HepG2 (cell line): ENCODE measurements around the gene HCFC1. TPM values are rescaled to one million over a fixed set of nuclear protein-coding genes. Genes with fewer than 3 reads are reported as not detected.

Experiments
- DBP ChIP-seq: sonication (generic); formaldehyde crosslinking; IDR thresholded peaks from 2 replicates; pipeline ENCODE4 v1.4.0; 2020; ENCODE audit warnings: missing genetic modification reagents; ENCODE audit errors: not compliant biosample characterization
- FOXA1 ChIP-seq, 2 experiments: fragments of 450-650 bp in 1 of 2; sonication (generic) in 1 of 2; formaldehyde crosslinking in 1 of 2; IDR thresholded peaks; 2 replicates each; pipeline versions ENCODE4 v1.4.0 to v1.6.1; 2016 to 2020; ENCODE audit warnings: missing genetic modification reagents in 1 of 2
- FOXC1 ChIP-seq: sonication (generic); formaldehyde crosslinking; IDR thresholded peaks from 2 replicates; pipeline ENCODE4 v1.8.0; 2022; ENCODE audit warnings: mild to moderate bottlenecking, missing genetic modification reagents, borderline replicate concordance
- HMGXB4 ChIP-seq, 2 experiments: sonication (generic) in 1 of 2; formaldehyde crosslinking in 1 of 2; IDR thresholded peaks; 2 replicates each; pipeline versions ENCODE4 v1.4.0 to v1.6.1; 2018 to 2020; ENCODE audit warnings: missing genetic modification reagents in 2 of 2, borderline replicate concordance in 1 of 2, low read depth in 1 of 2, mild to moderate bottlenecking in 1 of 2, missing biosample characterization in 1 of 2
- NBN ChIP-seq: fragments of 450-650 bp; conservative IDR thresholded peaks from 2 replicates; pipeline ENCODE4 v1.6.1; 2017
- POLR2G ChIP-seq: fragments of 200-400 bp; formaldehyde crosslinking; IDR thresholded peaks from 2 replicates; pipeline ENCODE4 v1.6.1; 2018; ENCODE audit warnings: mild to moderate bottlenecking, low read depth, low read length, moderate library complexity
- RFX1 ChIP-seq: fragments of 450-650 bp; IDR thresholded peaks from 2 replicates; pipeline ENCODE4 v1.6.1; 2017
- SMAD9 ChIP-seq: sonication (generic); formaldehyde crosslinking; IDR thresholded peaks from 2 replicates; pipeline ENCODE4 v1.5.1; 2020; ENCODE audit warnings: mild to moderate bottlenecking, missing genetic modification reagents
- SRY ChIP-seq: sonication (generic); formaldehyde crosslinking; IDR thresholded peaks from 2 replicates; pipeline ENCODE4 v1.8.0; 2022; ENCODE audit warnings: mild to moderate bottlenecking, missing genetic modification reagents
- ZBTB25 ChIP-seq: IDR thresholded peaks from 2 replicates; pipeline ENCODE4 v1.6.1; 2018; ENCODE audit warnings: missing genetic modification reagents
- ZFY ChIP-seq: sonication (generic); formaldehyde crosslinking; IDR thresholded peaks from 2 replicates; pipeline ENCODE4 v1.4.0; 2020; ENCODE audit warnings: missing genetic modification reagents
- ZMAT3 ChIP-seq: sonication (generic); formaldehyde crosslinking; conservative IDR thresholded peaks from 2 replicates; pipeline ENCODE4 v1.7.0; 2021; ENCODE audit warnings: missing genetic modification reagents
- ZNF124 ChIP-seq: sonication (generic); formaldehyde crosslinking; IDR thresholded peaks from 2 replicates; pipeline ENCODE4 v1.4.0; 2020; ENCODE audit warnings: missing genetic modification reagents
- ZNF264 ChIP-seq: sonication (generic); formaldehyde crosslinking; IDR thresholded peaks from 2 replicates; pipeline ENCODE4 v1.4.0; 2020; ENCODE audit warnings: missing genetic modification reagents
- ZNF326 ChIP-seq: sonication (generic); formaldehyde crosslinking; IDR thresholded peaks from 2 replicates; pipeline ENCODE4 v1.4.0; 2020; ENCODE audit warnings: missing genetic modification reagents, borderline replicate concordance
- ZNF382 ChIP-seq: sonication (generic); formaldehyde crosslinking; IDR thresholded peaks from 2 replicates; pipeline ENCODE4 v1.5.0; 2020; ENCODE audit warnings: missing genetic modification reagents, mild to moderate bottlenecking, borderline replicate concordance
- ZNF441 ChIP-seq: sonication (generic); formaldehyde crosslinking; IDR thresholded peaks from 2 replicates; pipeline ENCODE4 v1.7.0; 2021; ENCODE audit warnings: missing genetic modification reagents, borderline replicate concordance
- ZNF607 ChIP-seq: sonication (generic); formaldehyde crosslinking; IDR thresholded peaks from 2 replicates; pipeline ENCODE4 v1.5.1; 2020; ENCODE audit warnings: missing genetic modification reagents, mild to moderate bottlenecking, borderline replicate concordance
- ZSCAN31 ChIP-seq: sonication (generic); formaldehyde crosslinking; IDR thresholded peaks from 2 replicates; pipeline ENCODE4 v1.5.0; 2020; ENCODE audit warnings: low read depth, mild to moderate bottlenecking, missing genetic modification reagents
- polyA plus RNA-seq, 8 experiments: library from polyadenylated mRNA; depleted of rRNA in 3 of 8; stranded (reverse) in 7 of 8; unstranded in 1 of 8; fragments of >200 nt; fragmentation: Illumina TruSeq in 4 of 8; extraction: Trizol in 4 of 8; gene quantifications; 2 replicates each; pipeline versions ENCODE4 v1.2.1 to v1.2.3, GENCODE V29; 2011 to 2016; ENCODE audit warnings: low read depth in 4 of 8, missing spikeins in 1 of 8, mixed read lengths in 1 of 8; ENCODE audit not compliant: insufficient read depth in 1 of 8
- total RNA-seq, 5 experiments: library from RNA; depleted of rRNA; stranded (reverse); fragments of >200 nt; fragmentation: Illumina TruSeq; extraction: Trizol; gene quantifications; 2 replicates each; pipeline ENCODE4 v1.2.3, GENCODE V29; 2016; ENCODE audit warnings: low read depth in 1 of 5
- TF ChIP-seq, protein P1 (sequence below): sonication (generic); formaldehyde crosslinking; IDR thresholded peaks from 2 replicates; pipeline ENCODE4 v1.5.0; 2020; ENCODE audit warnings: missing genetic modification reagents, mild to moderate bottlenecking, borderline replicate concordance
- TF ChIP-seq, protein P2 (sequence below): sonication (generic); formaldehyde crosslinking; IDR thresholded peaks from 2 replicates; pipeline ENCODE4 v1.4.0; 2020; ENCODE audit warnings: missing genetic modification reagents

HCFC1 gene
- total and polyA plus RNA-seq, 2 of the 13 experiments (the other 11 are each of a cell fraction or from before 2014, with no cell fraction given): 5.8 to 17.8 TPM

GRCh38 chrX:153926858-153927671, 44.6 kb downstream of the HCFC1 start (continued):
- TF ChIP-seq ZNF607 (CRISPR knock-in tag): no peak
- no peak for TF ChIP-seq FOXC1 (CRISPR knock-in tag)
- no peak for TF ChIP-seq SRY (CRISPR knock-in tag)
- TF ChIP-seq ZFY (CRISPR knock-in tag): no peak
- no peak for TF ChIP-seq ZNF124 (CRISPR knock-in tag)
- peak; percentile 70 for TF ChIP-seq POLR2G
- no peak for TF ChIP-seq ZSCAN31 (CRISPR knock-in tag)
- TF ChIP-seq, protein P1, sequence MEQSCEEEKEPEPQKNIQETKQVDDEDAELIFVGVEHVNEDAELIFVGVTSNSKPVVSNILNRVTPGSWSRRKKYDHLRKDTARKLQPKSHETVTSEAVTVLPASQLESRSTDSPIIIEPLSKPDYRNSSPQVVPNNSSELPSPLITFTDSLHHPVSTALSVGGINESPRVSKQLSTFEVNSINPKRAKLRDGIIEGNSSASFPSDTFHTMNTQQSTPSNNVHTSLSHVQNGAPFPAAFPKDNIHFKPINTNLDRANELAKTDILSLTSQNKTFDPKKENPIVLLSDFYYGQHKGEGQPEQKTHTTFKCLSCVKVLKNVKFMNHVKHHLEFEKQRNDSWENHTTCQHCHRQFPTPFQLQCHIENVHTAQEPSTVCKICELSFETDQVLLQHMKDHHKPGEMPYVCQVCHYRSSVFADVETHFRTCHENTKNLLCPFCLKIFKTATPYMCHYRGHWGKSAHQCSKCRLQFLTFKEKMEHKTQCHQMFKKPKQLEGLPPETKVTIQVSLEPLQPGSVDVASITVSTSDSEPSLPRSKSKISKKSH (CRISPR knock-in tag): no peak
- no peak for TF ChIP-seq ZBTB25 (CRISPR knock-in tag)
- TF ChIP-seq ZNF441: 0 out of 2 replicates have a peak, but pooled peaks have one; percentile 11
- TF ChIP-seq RFX1: no peak
- TF ChIP-seq HMGXB4 (CRISPR knock-in tag; IDR thresholded peaks at IDR 0.05; ENCODE audit: borderline replicate concordance in 1 of 2, low read depth in 1 of 2): no peak; a peak in 1 of 4 replicates
- TF ChIP-seq, protein P2, sequence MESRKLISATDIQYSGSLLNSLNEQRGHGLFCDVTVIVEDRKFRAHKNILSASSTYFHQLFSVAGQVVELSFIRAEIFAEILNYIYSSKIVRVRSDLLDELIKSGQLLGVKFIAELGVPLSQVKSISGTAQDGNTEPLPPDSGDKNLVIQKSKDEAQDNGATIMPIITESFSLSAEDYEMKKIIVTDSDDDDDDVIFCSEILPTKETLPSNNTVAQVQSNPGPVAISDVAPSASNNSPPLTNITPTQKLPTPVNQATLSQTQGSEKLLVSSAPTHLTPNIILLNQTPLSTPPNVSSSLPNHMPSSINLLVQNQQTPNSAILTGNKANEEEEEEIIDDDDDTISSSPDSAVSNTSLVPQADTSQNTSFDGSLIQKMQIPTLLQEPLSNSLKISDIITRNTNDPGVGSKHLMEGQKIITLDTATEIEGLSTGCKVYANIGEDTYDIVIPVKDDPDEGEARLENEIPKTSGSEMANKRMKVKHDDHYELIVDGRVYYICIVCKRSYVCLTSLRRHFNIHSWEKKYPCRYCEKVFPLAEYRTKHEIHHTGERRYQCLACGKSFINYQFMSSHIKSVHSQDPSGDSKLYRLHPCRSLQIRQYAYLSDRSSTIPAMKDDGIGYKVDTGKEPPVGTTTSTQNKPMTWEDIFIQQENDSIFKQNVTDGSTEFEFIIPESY (CRISPR knock-in tag): no peak
- TF ChIP-seq NBN: no peak
- TF ChIP-seq ZMAT3: 0 out of 2 replicates have a peak, but pooled peaks have one; percentile 10
- TF ChIP-seq ZNF264 (CRISPR knock-in tag): no peak
- no peak for TF ChIP-seq ZNF326 (CRISPR knock-in tag)
- no peak for TF ChIP-seq FOXA1 (IDR thresholded peaks at IDR 0.05)
- no peak for TF ChIP-seq FOXA1 (CRISPR knock-in tag; IDR thresholded peaks at IDR 0.05)
- no peak for TF ChIP-seq SMAD9 (CRISPR knock-in tag)
- TF ChIP-seq DBP (CRISPR knock-in tag): no peak
- no peak for TF ChIP-seq ZNF382 (CRISPR knock-in tag)
